Stimulated activated CD8-positive, alpha-beta memory T cell treated with anti-CD3 and anti-CD28 coated beads, Interleukin-7, amount 100 ng/mL, for 1 hour (primary cell): ENCODE data around the gene SCN2A.

Source experiments
- DNase-seq, 2 donors: peaks; one replicate each; pipeline ENCODE4 v3.0.0-alpha.2; 2020; ENCODE audit warnings: low read depth in 2 of 2

SCN2A gene

DNA sequence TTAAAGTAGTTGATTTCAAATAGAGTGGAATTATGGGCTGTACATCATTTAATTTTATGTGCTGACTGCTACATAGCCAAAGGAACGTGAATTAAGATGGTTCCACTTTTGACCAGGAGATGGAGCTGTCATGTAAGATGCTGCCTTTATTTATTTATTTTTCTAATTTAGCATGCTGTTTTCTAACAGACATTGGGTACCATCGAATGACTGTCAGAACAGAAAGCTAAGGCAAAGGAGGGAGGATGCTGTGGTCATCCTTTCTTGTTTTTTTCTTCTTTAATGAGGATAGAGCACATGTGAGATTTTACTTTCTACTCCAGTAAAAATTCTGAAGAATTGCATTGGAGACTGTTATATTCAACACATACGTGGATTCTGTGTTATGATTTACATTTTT, at the start of gene SCN2A:
Gene SCN2A (plus strand): TSS at position 185 of the 400 bp plus-strand sequence. CDS start 56,410 bp downstream, outside the sequence.
- no peak for DNase-seq

DNA sequence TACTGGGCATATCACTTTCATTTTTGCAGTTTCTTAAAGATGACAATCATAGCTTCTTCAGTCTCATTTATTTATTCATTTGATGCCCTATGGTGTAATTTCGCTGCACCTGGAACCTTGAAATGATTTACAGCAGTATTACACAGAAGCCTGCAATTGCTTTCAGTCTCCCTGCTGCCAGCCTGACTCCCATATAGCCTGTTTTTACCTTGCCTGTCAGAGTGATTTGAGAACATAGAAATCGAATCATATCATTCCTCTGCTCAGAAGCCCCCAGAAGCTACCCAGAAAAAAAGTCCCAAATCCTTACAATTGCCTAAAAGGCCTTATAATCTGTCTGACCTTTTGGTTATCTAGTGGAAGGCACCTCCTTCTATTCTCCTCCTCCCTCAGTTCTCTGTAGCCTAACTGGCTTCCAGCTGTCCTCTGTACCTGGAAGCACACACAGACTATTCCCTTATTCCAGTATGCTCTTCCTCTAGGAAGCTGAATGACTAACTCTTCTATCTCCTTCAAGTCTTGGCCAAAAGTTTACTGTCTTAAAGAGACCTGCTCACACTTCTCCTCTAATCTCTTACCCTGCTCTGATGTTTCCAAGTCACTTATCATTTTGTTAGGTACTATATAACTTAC, 48.0 kb upstream of the SCN2A start:
- DNase-seq: no peak

- DNase-seq: no peak
These were observed 46.5 kb upstream of the SCN2A start for GRCh38 chr2:165192729-165193128.

GRCh38 chr2:165193178-165193777, 45.9 kb upstream of the SCN2A start:
- DNase-seq: no peak

- no peak for DNase-seq
These were observed 42.8 kb upstream of the SCN2A start for GRCh38 chr2:165196411-165196810.

GRCh38 chr2:165197346-165197745, 41.9 kb upstream of the SCN2A start:
- DNase-seq: no peak

DNA sequence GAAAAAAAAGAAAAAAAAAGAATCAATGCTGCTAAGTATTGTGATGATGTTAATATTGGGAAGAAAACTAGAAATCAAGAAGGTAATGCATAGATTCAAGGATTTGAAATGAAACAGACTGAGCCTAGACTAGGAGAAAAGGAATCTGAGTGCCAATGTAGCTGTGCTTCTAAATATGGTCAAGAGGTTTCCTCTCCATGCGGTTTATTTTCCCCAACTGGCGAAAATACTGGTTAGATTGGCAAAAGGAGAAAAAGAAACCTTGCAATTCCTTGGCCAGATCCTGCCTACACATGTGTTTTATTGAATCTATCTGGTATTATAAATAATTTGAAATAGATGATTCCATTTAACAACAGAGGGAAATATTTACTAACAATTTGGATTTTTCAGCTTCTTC, 41.0 kb upstream of the SCN2A start:
- DNase-seq: no peak

DNA sequence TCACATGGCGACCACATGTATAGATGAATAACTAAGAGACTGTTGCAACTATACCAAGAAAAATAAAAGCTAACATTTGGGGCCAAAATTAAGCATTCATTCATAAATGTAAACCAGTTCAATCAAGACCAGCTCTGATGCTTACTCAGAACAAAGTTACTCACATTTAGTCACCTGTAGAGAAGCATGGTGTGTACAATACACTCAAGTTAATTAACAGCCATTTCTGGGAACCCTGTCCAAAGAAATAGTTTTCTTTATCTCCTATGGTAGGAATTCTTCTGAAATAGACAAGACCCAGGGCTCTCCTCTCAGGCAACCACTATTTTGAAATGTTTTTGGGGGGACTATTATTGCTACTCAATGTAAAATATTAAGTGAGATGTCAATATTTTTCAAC, 37.0 kb upstream of the SCN2A start:
- DNase-seq: no peak

DNA sequence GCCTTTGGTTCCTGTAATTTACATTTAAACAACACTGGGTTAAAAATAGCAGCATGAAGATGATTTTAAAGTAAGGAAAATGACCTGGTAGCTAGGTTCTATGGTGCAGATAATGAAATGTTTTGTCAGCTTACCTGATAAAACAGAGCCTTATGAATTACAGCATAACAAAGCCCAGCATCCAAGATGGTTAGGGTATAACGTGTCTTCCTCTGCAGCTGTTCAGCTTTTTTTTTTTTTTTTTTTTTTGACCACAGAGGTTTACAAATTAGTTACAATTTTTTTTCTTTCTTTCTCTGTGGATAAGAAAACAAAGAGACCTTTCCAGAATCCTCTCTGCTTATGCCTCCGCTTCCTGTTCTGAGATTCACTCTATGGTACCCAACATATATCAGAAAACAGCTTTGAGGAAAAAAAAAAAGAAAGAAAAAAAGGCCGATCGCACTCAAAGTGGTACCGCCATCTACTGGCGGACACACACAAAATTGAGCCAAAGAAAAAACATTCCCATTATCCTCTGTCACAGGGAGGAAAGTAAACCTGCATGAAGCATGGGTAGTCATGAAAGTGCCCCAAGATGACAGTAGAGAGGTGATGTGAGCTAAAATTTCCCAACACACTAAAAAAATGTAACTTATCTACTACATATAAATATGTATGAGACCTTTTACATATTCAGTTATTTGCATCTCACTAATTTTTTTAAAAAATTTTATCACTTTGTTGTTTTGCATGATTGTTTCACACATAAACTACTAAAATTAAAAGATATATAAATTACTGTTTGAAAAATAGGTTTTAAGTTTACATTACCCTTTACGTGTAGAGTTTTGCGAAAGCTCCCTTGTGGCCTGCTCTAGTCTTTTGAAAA, 35.3 kb upstream of the SCN2A start, which contains the start of gene SCN3A:
Gene SCN3A (minus strand): TSS at position 362 of the 871 bp plus-strand sequence. CDS start 27,656 bp downstream, outside the sequence.
- DNase-seq: no peak

DNA sequence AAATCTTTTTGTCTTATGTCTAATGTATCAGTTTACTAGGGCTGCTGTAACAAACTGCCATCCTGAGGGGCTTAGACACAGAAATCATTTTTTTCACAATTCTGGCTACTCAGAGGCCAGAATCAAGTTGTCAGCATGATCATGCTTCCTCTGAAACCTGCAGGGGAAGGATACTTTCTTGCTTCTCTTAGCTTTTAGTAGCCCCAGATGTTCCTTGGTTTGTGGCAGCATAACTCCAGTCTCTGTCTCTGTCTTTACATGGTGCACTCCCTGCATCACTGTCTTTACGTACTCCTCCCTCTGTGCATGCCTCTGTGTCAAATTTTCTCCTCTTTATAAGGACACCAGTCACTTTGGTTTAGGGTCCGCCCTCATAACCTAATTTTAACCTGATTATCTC, 33.3 kb upstream of the SCN2A start:
- no peak for DNase-seq

- no peak for DNase-seq
These were observed 31.1 kb upstream of the SCN2A start for GRCh38 chr2:165208094-165208493.

- no peak for DNase-seq
These were observed 25.1 kb upstream of the SCN2A start for GRCh38 chr2:165214093-165214492.

DNA sequence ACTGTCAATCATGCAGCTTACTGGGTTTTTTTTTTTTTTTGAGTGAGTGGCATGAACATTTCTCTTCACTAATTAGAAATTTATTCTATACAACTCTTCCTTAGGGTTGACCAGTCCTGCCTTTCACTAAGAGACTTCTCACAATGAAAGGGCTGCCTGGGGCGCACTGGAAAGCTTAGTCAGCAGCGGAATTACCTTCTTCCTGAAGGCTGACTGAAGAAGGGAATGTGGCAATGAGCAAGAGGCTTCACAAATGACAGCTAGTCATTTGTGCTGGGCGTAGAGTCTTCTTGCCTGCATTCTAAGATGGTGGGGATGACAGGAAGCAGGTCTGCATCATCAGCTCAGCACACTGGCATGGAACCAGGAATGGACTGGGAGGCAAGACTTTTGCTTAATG, 19.7 kb upstream of the SCN2A start:
- DNase-seq: no peak

- no peak for DNase-seq
These were observed 14.3 kb upstream of the SCN2A start for GRCh38 chr2:165224941-165225340.

- no peak for DNase-seq
These were observed 11.6 kb upstream of the SCN2A start for GRCh38 chr2:165227571-165227970.

- no peak for DNase-seq
These were observed 2.2 kb upstream of the SCN2A start for GRCh38 chr2:165237056-165237455.

DNA sequence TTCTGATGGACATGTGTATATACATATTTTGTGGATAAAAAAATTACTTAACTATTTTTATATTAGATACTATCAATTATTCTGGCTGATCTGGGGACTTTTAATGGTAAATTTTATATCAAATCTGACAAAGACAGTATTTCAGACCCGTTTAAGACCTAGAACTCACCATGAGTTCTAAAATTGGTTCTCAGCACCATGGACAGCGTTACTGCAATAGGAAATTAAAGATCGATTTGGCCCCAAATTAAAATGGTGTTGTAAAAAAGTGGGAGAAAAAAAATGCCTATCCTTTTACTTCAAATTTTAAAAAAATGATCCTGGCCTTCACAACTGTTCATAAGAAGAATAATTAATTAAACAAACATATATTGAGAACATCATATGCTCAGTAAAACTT, 919 bp upstream of the SCN2A start:
- no peak for DNase-seq

- no peak for DNase-seq
These were observed 772 bp downstream of the SCN2A start for GRCh38 chr2:165239856-165240515.

- no peak for DNase-seq
These were observed 1.7 kb downstream of the SCN2A start for GRCh38 chr2:165240916-165241315.

GRCh38 chr2:165245081-165245793, 6.0 kb downstream of the SCN2A start:
- no peak for DNase-seq

GRCh38 chr2:165248238-165248637, 9.0 kb downstream of the SCN2A start:
- no peak for DNase-seq

DNA sequence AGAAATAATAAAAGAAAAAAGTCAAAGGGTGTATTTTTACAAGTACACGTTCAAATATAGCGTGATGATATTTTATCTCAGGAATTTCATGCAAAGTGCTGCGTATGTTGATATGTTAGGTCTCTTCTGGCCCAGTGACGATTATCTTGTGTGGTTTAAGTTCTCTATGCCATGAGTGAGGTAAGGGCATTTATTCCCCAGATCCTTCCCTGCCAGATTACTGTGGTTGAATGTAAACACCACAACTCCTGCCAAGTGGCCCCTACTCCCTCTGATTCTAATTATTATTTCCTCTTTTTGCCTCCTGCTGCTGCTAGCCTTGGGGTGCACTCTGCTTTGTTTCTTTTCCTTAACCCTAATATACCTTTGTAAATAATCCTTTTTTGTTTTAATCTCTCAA, 12.2 kb downstream of the SCN2A start:
- DNase-seq: no peak
